Neural progenitor cell (in vitro differentiated cells): ENCODE data around the gene SMPD3. TPM values are rescaled to one million over a fixed set of nuclear protein-coding genes. Genes with fewer than 3 reads are reported as not detected.

ENCODE experiments used
- DNase-seq: peaks from one replicate; pipeline ENCODE4 v3.0.0-alpha.2; 2016; ENCODE audit warnings: low spot score
- H2AFZ ChIP-seq: fragments of 200-600 bp; sonication (generic); replicated peaks from 2 replicates; pipeline ENCODE4 v1.6.1; 2016; ENCODE audit warnings: antibody characterized with exemption
- H3F3A ChIP-seq: fragments of 200-600 bp; sonication (generic); 2 replicates; pipeline ENCODE4 v1.6.1; 2016; ENCODE audit warnings: antibody characterized with exemption, low read depth
- H3K27ac ChIP-seq: fragments of 200-600 bp; sonication (generic); 2 replicates; pipeline ENCODE4 v1.5.1; 2016; ENCODE audit warnings: mild to moderate bottlenecking
- H3K27me3 ChIP-seq: fragments of 200-600 bp; sonication (generic); 2 replicates; pipeline ENCODE4 v1.6.1; 2016; ENCODE audit warnings: mild to moderate bottlenecking, moderate library complexity
- H3K36me3 ChIP-seq: fragments of 200-600 bp; sonication (generic); 2 replicates; pipeline ENCODE4 v1.5.1; 2016
- H3K4me1 ChIP-seq: fragments of 200-600 bp; sonication (generic); 2 replicates; pipeline ENCODE4 v1.6.1; 2016; ENCODE audit warnings: mixed run types
- H3K4me2 ChIP-seq: fragments of 200-600 bp; sonication (generic); 2 replicates; pipeline ENCODE4 v1.6.1; 2016
- H3K4me3 ChIP-seq: fragments of 200-600 bp; sonication (generic); 2 replicates; pipeline ENCODE4 v1.5.1; 2016
- H3K79me2 ChIP-seq: fragments of 200-600 bp; sonication (generic); 2 replicates; pipeline ENCODE4 v1.6.1; 2016; ENCODE audit warnings: low read depth
- H3K9ac ChIP-seq: fragments of 200-600 bp; sonication (generic); 2 replicates; pipeline ENCODE4 v1.6.1; 2016
- H3K9me3 ChIP-seq: fragments of 200-600 bp; sonication (generic); 2 replicates; pipeline ENCODE4 v1.5.1; 2016; ENCODE audit warnings: low read depth
- H4K20me1 ChIP-seq: fragments of 200-600 bp; sonication (generic); 2 replicates; pipeline ENCODE4 v1.6.1; 2016; ENCODE audit warnings: low read depth
- H3K27ac Mint-ChIP-seq: 3 replicates; pipeline ENCODE4 v1.8.0; 2021; ENCODE audit warnings: mixed read lengths
- H3K27me3 Mint-ChIP-seq: 2 replicates; pipeline ENCODE4 v1.8.0; 2022; ENCODE audit warnings: low read depth, mild to moderate bottlenecking, inconsistent platforms, moderate library complexity, mixed read lengths; ENCODE audit not compliant: insufficient read depth
- H3K36me3 Mint-ChIP-seq: 3 replicates; pipeline ENCODE4 v1.8.0; 2021; ENCODE audit warnings: mixed read lengths
- H3K4me1 Mint-ChIP-seq: 3 replicates; pipeline ENCODE4 v1.8.0; 2021; ENCODE audit warnings: mixed read lengths
- H3K4me3 Mint-ChIP-seq: 3 replicates; pipeline ENCODE4 v1.8.0; 2021; ENCODE audit warnings: mild to moderate bottlenecking, moderate library complexity, mixed read lengths
- H3K9me3 Mint-ChIP-seq: 3 replicates; pipeline ENCODE4 v1.8.0; 2020; ENCODE audit warnings: mixed read lengths
- CTCF ChIP-seq: fragments of 200-600 bp; sonication (generic); IDR thresholded peaks from 2 replicates; pipeline ENCODE4 v1.5.1; 2017; ENCODE audit warnings: antibody characterized with exemption, mild to moderate bottlenecking
- EZH2 ChIP-seq: fragments of 200-600 bp; sonication (generic); IDR thresholded peaks from 2 replicates; pipeline ENCODE4 v1.6.1; 2017; ENCODE audit warnings: antibody characterized with exemption, mild to moderate bottlenecking, moderate library complexity
- EZH2phosphoT487 ChIP-seq: fragments of 200-600 bp; sonication (generic); IDR thresholded peaks from 2 replicates; pipeline ENCODE4 v1.6.1; 2017; ENCODE audit warnings: antibody characterized with exemption
- total RNA-seq: library from RNA; depleted of rRNA; stranded (reverse); fragments of >200 nt; gene quantifications from 2 replicates; pipeline ENCODE4 v1.2.3, GENCODE V29; 2015; ENCODE audit warnings: low replicate concordance

The SMPD3 gene
- total RNA-seq, 1 donor from 2014 or later: not detected

GRCh38 chr16:68358951-68359350, 89.4 kb downstream of the SMPD3 start:
- Histone ChIP-seq H3K27me3 (no peaks in the 10 kb centered on the region), H3F3A (no peaks in the 10 kb centered on the region), H3K9ac (no peak overlapping the region), H3K27ac (no peak overlapping the region), H3K4me2 (no peak overlapping the region), H3K36me3 (no peaks in the 10 kb centered on the region), H3K4me3 (no peak overlapping the region), H3K9me3 (no peaks in the 10 kb centered on the region), H4K20me1 (no peaks in the 10 kb centered on the region), H2AFZ (no peak overlapping the region), H3K4me1 (peaks cover 6% of the 10 kb centered on the region), H3K79me2 (no peaks in the 10 kb centered on the region)
- Mint-ChIP-seq H3K4me3 (no peak overlapping the region), H3K4me1 (peaks cover 6% of the 10 kb centered on the region), H3K27me3 (peaks cover 5% of the 10 kb centered on the region), H3K36me3 (peaks cover 4% of the 10 kb centered on the region), H3K27ac (no peak overlapping the region), H3K9me3 (no peaks in the 10 kb centered on the region)
- TF ChIP-seq CTCF: no peak
- TF ChIP-seq EZH2phosphoT487: no peak
- TF ChIP-seq EZH2: no peak
- DNase-seq: no peak

- H3K27me3 ChIP-seq: no peaks in the 10 kb centered on the region
- TF ChIP-seq EZH2phosphoT487 (no peak), CTCF (no peak), EZH2 (no peak)
- H3K4me1 ChIP-seq: peaks cover 4% of the 10 kb centered on the region
- no peaks in the 10 kb centered on the region for H3F3A ChIP-seq
- no peak for DNase-seq
- no peak overlapping the region for H3K4me3 ChIP-seq
- no peak overlapping the region for H3K27ac ChIP-seq
- H3K9ac ChIP-seq: no peak overlapping the region
- no peak overlapping the region for H3K4me3 Mint-ChIP-seq
- H3K9me3 Mint-ChIP-seq: no peaks in the 10 kb centered on the region
- no peaks in the 10 kb centered on the region for H3K9me3 ChIP-seq
- H3K36me3 Mint-ChIP-seq: peaks cover 6% of the 10 kb centered on the region
- peaks cover 3% of the 10 kb centered on the region for H3K4me1 Mint-ChIP-seq
- H3K27ac Mint-ChIP-seq: no peak overlapping the region
- H3K36me3 ChIP-seq: no peaks in the 10 kb centered on the region
- no peak overlapping the region for H3K4me2 ChIP-seq
- peaks cover 4% of the 10 kb centered on the region for H3K27me3 Mint-ChIP-seq
- H4K20me1 ChIP-seq: no peaks in the 10 kb centered on the region
- H3K79me2 ChIP-seq: no peaks in the 10 kb centered on the region
- H2AFZ ChIP-seq: no peak overlapping the region
Measured at GRCh38 chr16:68357923-68358322, 90.4 kb downstream of the SMPD3 start.

DNA sequence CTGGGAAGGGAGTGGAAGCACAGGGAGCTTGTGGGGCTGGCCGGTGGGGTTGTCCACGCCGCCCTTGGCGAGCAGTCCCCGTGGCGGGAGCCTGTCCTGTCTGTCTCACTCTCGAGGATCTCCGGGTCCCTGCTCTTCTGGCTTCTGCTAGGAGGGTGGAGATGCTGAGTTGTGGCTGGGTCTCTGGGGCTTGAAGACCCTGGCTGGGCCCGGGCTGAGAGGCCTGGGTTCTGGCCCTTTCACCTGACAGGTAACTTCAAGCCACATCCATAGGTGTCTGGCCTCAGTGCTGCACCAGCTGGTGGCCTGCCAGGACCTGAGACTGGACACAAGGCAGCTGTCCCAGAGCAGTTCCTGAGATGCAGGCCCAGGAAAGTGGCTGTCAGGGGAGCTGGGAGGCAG, 90.8 kb downstream of the SMPD3 start:
- no peak overlapping the region for H3K27ac ChIP-seq
- H3K4me3 ChIP-seq: no peak overlapping the region
- H3K9me3 ChIP-seq: no peaks in the 10 kb centered on the region
- H3K27me3 ChIP-seq: no peaks in the 10 kb centered on the region
- H3K79me2 ChIP-seq: no peaks in the 10 kb centered on the region
- H4K20me1 ChIP-seq: no peaks in the 10 kb centered on the region
- no peaks in the 10 kb centered on the region for H3F3A ChIP-seq
- H3K4me1 ChIP-seq: peaks cover 4% of the 10 kb centered on the region
- H3K4me1 Mint-ChIP-seq: no peaks in the 10 kb centered on the region
- no peak overlapping the region for H3K9ac ChIP-seq
- H3K27ac Mint-ChIP-seq: no peak overlapping the region
- H2AFZ ChIP-seq: no peak overlapping the region
- DNase-seq: no peak
- H3K36me3 Mint-ChIP-seq: peaks cover 6% of the 10 kb centered on the region
- no peaks in the 10 kb centered on the region for H3K9me3 Mint-ChIP-seq
- no peak overlapping the region for H3K4me2 ChIP-seq
- peaks cover 4% of the 10 kb centered on the region for H3K27me3 Mint-ChIP-seq
- no peaks in the 10 kb centered on the region for H3K36me3 ChIP-seq
- TF ChIP-seq EZH2phosphoT487 (no peak), EZH2 (no peak), CTCF (no peak)
- H3K4me3 Mint-ChIP-seq: no peak overlapping the region
